HepG2 (cell line): Measurements from ENCODE around the gene ACTN3. TPM values are rescaled to one million over a fixed set of nuclear protein-coding genes. Genes with fewer than 3 reads are reported as not detected.

ENCODE experiments used
- ATAC-seq: fragments of 200-7000 bp; cut with Tn5 transposase; 3 replicates; pipeline ENCODE4 v1.9.1; 2020; ENCODE audit warnings: mild to moderate bottlenecking, moderate library complexity
- BruUV-seq: library from RNA; stranded (reverse); fragments of 400-500 nt; replicated peaks from 2 replicates; lab custom pipeline; 2021; lab: Mats Ljungman, UMichigan
- CTCF ChIA-PET: fragments of 300-600 bp; formaldehyde crosslinking; extraction: SDS; loops from one replicate; lab custom pipeline; 2021; ENCODE audit warnings: low total read pairs, inconsistent platforms, low intra/inter-chr PET ratio; lab: Yijun Ruan, JAX
- POLR2A ChIA-PET: fragments of 350-600 bp; sonication (Branson Sonifier 250); formaldehyde crosslinking; loops from one replicate; lab custom pipeline; 2020; ENCODE audit warnings: antibody characterized with exemption, inconsistent platforms; lab: Yijun Ruan, JAX
- DNase-seq: peaks from one replicate; pipeline ENCODE4 v3.0.0-alpha.2; 2015; ENCODE audit warnings: low spot score
- FAIRE-seq: peaks from 3 replicates; lab custom pipeline; 2011; peaks lifted over from hg19 to GRCh38; lab: Jason Lieb, UNC
- H2AFZ ChIP-seq: one replicate; pipeline ENCODE4 v1.6.1; 2011; ENCODE audit warnings: low read length, inconsistent platforms
- H3K27ac ChIP-seq: fragments of 300-600 bp; 3 replicates; pipeline ENCODE4 v1.8.0; 2011; ENCODE audit warnings: mixed run types, mild to moderate bottlenecking, mixed read lengths, low read length, inconsistent platforms; ENCODE audit not compliant: insufficient read depth; ENCODE audit errors: extremely low read length
- H3K27me3 ChIP-seq, 2 experiments: fragments of 200-600 bp in 1 of 2; 2 replicates in 1 of 2; 3 replicates in 1 of 2; pipeline versions ENCODE4 v1.6.0 to v1.8.0; 2011; ENCODE audit warnings: low read length in 2 of 2, mild to moderate bottlenecking in 2 of 2, moderate library complexity in 2 of 2, inconsistent platforms in 1 of 2; ENCODE audit not compliant: insufficient read depth in 2 of 2, control insufficient read depth in 1 of 2
- H3K36me3 ChIP-seq, 2 experiments: fragments of 200-600 bp in 1 of 2; replicated peaks in 1 of 2; 2 replicates in 1 of 2; 3 replicates in 1 of 2; pipeline versions ENCODE4 v1.5.1 to v1.8.0; 2011; ENCODE audit warnings: low read length in 2 of 2, inconsistent platforms in 1 of 2; ENCODE audit not compliant: insufficient read depth in 2 of 2, control insufficient read depth in 1 of 2
- H3K4me1 ChIP-seq: 2 replicates; pipeline ENCODE4 v1.5.1; 2012; ENCODE audit warnings: low read length, inconsistent platforms; ENCODE audit not compliant: insufficient read depth
- H3K4me2 ChIP-seq: 2 replicates; pipeline ENCODE4 v1.6.0; 2011; ENCODE audit warnings: low read depth, low read length, inconsistent platforms
- H3K4me3 ChIP-seq, 3 experiments: fragments of 200-600 bp in 1 of 3; sonication (generic), shearing (Covaris generic) in 1 of 3; replicated peaks in 1 of 3; 2 replicates each; pipeline ENCODE4 v1.5.1; 2011 to 2016; ENCODE audit warnings: low read length in 3 of 3, inconsistent platforms in 2 of 3, low read depth in 2 of 3, mild to moderate bottlenecking in 2 of 3, control low read depth in 1 of 3, mixed read lengths in 1 of 3; ENCODE audit not compliant: insufficient read depth in 1 of 3
- H3K79me2 ChIP-seq: one replicate; pipeline ENCODE4 v1.6.1; 2011; ENCODE audit warnings: low read length, inconsistent platforms; ENCODE audit not compliant: insufficient read depth
- H3K9ac ChIP-seq: 2 replicates; pipeline ENCODE4 v1.6.0; 2011; ENCODE audit warnings: mild to moderate bottlenecking, low read depth, low read length, inconsistent platforms; ENCODE audit not compliant: insufficient read depth
- H3K9me3 ChIP-seq: 2 replicates; pipeline ENCODE4 v1.5.1; 2012; ENCODE audit warnings: mild to moderate bottlenecking, low read length
- H4K20me1 ChIP-seq: 2 replicates; pipeline ENCODE4 v1.6.0; 2011; ENCODE audit warnings: inconsistent platforms, mild to moderate bottlenecking, low read length, moderate library complexity; ENCODE audit not compliant: insufficient read depth
- AGO1 ChIP-seq: fragments of 200-400 bp; formaldehyde crosslinking; IDR thresholded peaks from 2 replicates; pipeline ENCODE4 v1.6.1; 2017; ENCODE audit warnings: mild to moderate bottlenecking, low read depth, low read length, moderate library complexity; ENCODE audit not compliant: poor library complexity, severe bottlenecking
- FUBP1 ChIP-seq: sonication (generic); formaldehyde crosslinking; IDR thresholded peaks from 2 replicates; pipeline ENCODE4 v1.5.1; 2020; ENCODE audit warnings: missing genetic modification reagents, mild to moderate bottlenecking, borderline replicate concordance
- HNF4A ChIP-seq: sonication (generic); formaldehyde crosslinking; IDR thresholded peaks from 2 replicates; pipeline ENCODE4 v1.4.0; 2020; ENCODE audit warnings: missing genetic modification reagents
- JDP2 ChIP-seq: sonication (generic); formaldehyde crosslinking; IDR thresholded peaks from 2 replicates; pipeline ENCODE4 v1.8.1; 2022; ENCODE audit warnings: missing genetic modification reagents, borderline replicate concordance
- KLF16 ChIP-seq, 2 experiments: sonication (generic) in 1 of 2; formaldehyde crosslinking in 1 of 2; IDR thresholded peaks; 2 replicates each; pipeline versions ENCODE4 v1.6.1 to v1.8.0; 2016 to 2023; ENCODE audit warnings: missing genetic modification reagents in 2 of 2, missing compliant biosample characterization in 1 of 2
- SIX1 ChIP-seq: sonication (generic); formaldehyde crosslinking; IDR thresholded peaks from 2 replicates; pipeline ENCODE4 v1.4.0; 2020; ENCODE audit warnings: missing genetic modification reagents, borderline replicate concordance
- SMAD1 ChIP-seq: sonication (generic); formaldehyde crosslinking; IDR thresholded peaks from 2 replicates; pipeline ENCODE4 v1.4.0; 2020; ENCODE audit warnings: missing genetic modification reagents, low read depth, mild to moderate bottlenecking, borderline replicate concordance
- ZNF737 ChIP-seq: sonication (generic); formaldehyde crosslinking; IDR thresholded peaks from 2 replicates; pipeline ENCODE4 v1.5.0; 2020; ENCODE audit warnings: missing genetic modification reagents, mild to moderate bottlenecking, borderline replicate concordance
- ZNF790 ChIP-seq: sonication (generic); formaldehyde crosslinking; IDR thresholded peaks from 2 replicates; pipeline ENCODE4 v1.8.0; 2022; ENCODE audit warnings: missing genetic modification reagents, mild to moderate bottlenecking, borderline replicate concordance
- WGBS: methylation state at CpG from one replicate; pipeline ENCODE4 v1.1.6; 2017; ENCODE audit warnings: low lambda C conversion rate; 5-methylcytosine and 5-hydroxymethylcytosine counted together
- in situ Hi-C: cut with HindIII; loops from 2 replicates; pipeline ENCODE4 v1.10.0; 2017; ENCODE audit warnings: low pct_unique_long_range_greater_than_20kb; ENCODE audit not compliant: extremely low pct_ligation_motif_present
- intact Hi-C: fragments of 100-400 bp; cut with micrococcal nuclease; formaldehyde crosslinking; loops from one replicate; pipeline ENCODE4 v1.10.0; 2022; ENCODE audit not compliant: unreplicated experiment
- polyA plus RNA-seq, 8 experiments: library from polyadenylated mRNA; depleted of rRNA in 3 of 8; stranded (reverse) in 7 of 8; unstranded in 1 of 8; fragments of >200 nt; fragmentation: Illumina TruSeq in 4 of 8; extraction: Trizol in 4 of 8; gene quantifications; 2 replicates each; pipeline versions ENCODE4 v1.2.1 to v1.2.3, GENCODE V29; 2011 to 2016; ENCODE audit warnings: low read depth in 4 of 8, missing spikeins in 1 of 8, mixed read lengths in 1 of 8; ENCODE audit not compliant: insufficient read depth in 1 of 8
- total RNA-seq, 5 experiments: library from RNA; depleted of rRNA; stranded (reverse); fragments of >200 nt; fragmentation: Illumina TruSeq; extraction: Trizol; gene quantifications; 2 replicates each; pipeline ENCODE4 v1.2.3, GENCODE V29; 2016; ENCODE audit warnings: low read depth in 1 of 5
- TF ChIP-seq, protein P1 (sequence below): sonication (generic); IDR thresholded peaks from 2 replicates; pipeline ENCODE4 v1.6.1; 2016; ENCODE audit warnings: low read depth, borderline replicate concordance
- TF ChIP-seq, protein P2 (sequence below): sonication (generic); formaldehyde crosslinking; IDR thresholded peaks from 2 replicates; pipeline ENCODE4 v1.4.0; 2020; ENCODE audit warnings: missing genetic modification reagents
- TF ChIP-seq, protein P3 (sequence below): sonication (generic); formaldehyde crosslinking; IDR thresholded peaks from 2 replicates; pipeline ENCODE4 v1.4.0; 2020; ENCODE audit warnings: mild to moderate bottlenecking, missing genetic modification reagents

Gene ACTN3
- total and polyA plus RNA-seq, 2 of the 13 experiments (the other 11 are each of a cell fraction or from before 2014, with no cell fraction given): 0.04 to 0.09 TPM

DNA sequence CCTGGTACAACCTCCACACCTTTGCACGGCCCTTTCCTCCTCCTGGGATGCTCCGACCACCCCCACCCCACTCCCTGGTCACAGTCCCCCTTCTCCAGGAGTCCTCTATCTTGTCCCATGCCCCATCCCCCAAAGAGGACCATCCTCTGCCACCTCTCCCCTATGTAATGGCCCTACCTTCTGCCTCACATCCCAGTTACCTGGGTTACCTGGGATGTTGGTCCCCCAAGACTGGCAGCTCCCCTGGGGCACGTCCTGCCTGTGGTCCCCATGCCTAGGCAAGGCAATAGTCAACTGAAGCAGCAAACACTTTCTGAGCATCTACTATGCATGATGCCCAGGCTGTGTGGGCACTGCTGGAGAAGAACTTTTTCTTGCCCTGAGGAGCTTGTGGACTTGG lies 8.7 kb downstream of the ACTN3 start (continued):
- TF ChIP-seq HNF4A (CRISPR knock-in tag) (no peak), FUBP1 (CRISPR knock-in tag) (no peak), SIX1 (CRISPR knock-in tag) (no peak), JDP2 (CRISPR knock-in tag) (no peak)

DNA sequence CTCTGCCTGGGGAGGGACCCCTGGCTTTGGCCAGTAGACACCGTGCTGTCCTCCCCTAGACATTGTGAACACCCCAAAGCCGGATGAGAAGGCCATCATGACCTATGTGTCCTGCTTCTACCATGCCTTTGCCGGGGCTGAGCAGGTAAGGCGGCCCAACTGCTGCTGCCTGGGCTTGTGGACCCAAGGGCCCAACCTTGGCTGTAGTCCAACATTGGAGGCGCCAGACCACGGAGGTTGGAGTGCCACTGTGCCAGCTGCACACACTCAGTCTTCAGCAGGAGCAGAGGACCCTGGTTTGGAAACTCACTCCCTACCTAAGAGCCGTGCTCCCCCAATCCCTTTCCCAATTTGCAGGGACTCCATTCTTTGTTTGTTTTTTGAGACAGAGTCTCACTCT lies 9.4 kb downstream of the ACTN3 start:
- ATAC-seq (no peak), FAIRE-seq (no peak), DNase-seq (no peak)
- WGBS: 82% methylated on average over 1 of the region's 7 CpGs
- Histone ChIP-seq H3K9me3 (no peaks in the 10 kb centered on the region), H3K27me3 (peaks cover 2 to 42% of the 10 kb centered on the region in 2 experiments), H3K4me1 (peaks cover 6% of the 10 kb centered on the region), H3K4me2 (no peak overlapping the region), H3K4me3 (no peak overlapping the region), H2AFZ (no peak overlapping the region), H3K27ac (no peak overlapping the region), H3K79me2 (no peaks in the 10 kb centered on the region), H4K20me1 (no peaks in the 10 kb centered on the region), H3K36me3 (no peaks in the 10 kb centered on the region), H3K9ac (no peak overlapping the region)
- POLR2A ChIA-PET: no interaction called here
- BruUV-seq: no TSS peak
- intact Hi-C loops (no loop called here), in situ Hi-C loops (loop anchor here (25.0 kb wide), 1 partner anchor 281 kb away; the partner anchor contains the start of gene RCE1)
- CTCF ChIA-PET: no interaction called here
- TF ChIP-seq KLF16 (CRISPR knock-in tag; IDR thresholded peaks at IDR 0.05) (no peak), AGO1 (no peak), SMAD1 (no peak), ZNF790 (no peak), ZNF737 (CRISPR knock-in tag) (no peak)
- TF ChIP-seq, protein P1, sequence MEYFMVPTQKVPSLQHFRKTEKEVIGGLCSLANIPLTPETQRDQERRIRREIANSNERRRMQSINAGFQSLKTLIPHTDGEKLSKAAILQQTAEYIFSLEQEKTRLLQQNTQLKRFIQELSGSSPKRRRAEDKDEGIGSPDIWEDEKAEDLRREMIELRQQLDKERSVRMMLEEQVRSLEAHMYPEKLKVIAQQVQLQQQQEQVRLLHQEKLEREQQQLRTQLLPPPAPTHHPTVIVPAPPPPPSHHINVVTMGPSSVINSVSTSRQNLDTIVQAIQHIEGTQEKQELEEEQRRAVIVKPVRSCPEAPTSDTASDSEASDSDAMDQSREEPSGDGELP: no peak
- TF ChIP-seq, protein P2, sequence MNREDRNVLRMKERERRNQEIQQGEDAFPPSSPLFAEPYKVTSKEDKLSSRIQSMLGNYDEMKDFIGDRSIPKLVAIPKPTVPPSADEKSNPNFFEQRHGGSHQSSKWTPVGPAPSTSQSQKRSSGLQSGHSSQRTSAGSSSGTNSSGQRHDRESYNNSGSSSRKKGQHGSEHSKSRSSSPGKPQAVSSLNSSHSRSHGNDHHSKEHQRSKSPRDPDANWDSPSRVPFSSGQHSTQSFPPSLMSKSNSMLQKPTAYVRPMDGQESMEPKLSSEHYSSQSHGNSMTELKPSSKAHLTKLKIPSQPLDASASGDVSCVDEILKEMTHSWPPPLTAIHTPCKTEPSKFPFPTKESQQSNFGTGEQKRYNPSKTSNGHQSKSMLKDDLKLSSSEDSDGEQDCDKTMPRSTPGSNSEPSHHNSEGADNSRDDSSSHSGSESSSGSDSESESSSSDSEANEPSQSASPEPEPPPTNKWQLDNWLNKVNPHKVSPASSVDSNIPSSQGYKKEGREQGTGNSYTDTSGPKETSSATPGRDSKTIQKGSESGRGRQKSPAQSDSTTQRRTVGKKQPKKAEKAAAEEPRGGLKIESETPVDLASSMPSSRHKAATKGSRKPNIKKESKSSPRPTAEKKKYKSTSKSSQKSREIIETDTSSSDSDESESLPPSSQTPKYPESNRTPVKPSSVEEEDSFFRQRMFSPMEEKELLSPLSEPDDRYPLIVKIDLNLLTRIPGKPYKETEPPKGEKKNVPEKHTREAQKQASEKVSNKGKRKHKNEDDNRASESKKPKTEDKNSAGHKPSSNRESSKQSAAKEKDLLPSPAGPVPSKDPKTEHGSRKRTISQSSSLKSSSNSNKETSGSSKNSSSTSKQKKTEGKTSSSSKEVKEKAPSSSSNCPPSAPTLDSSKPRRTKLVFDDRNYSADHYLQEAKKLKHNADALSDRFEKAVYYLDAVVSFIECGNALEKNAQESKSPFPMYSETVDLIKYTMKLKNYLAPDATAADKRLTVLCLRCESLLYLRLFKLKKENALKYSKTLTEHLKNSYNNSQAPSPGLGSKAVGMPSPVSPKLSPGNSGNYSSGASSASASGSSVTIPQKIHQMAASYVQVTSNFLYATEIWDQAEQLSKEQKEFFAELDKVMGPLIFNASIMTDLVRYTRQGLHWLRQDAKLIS: no peak
- TF ChIP-seq, protein P3, sequence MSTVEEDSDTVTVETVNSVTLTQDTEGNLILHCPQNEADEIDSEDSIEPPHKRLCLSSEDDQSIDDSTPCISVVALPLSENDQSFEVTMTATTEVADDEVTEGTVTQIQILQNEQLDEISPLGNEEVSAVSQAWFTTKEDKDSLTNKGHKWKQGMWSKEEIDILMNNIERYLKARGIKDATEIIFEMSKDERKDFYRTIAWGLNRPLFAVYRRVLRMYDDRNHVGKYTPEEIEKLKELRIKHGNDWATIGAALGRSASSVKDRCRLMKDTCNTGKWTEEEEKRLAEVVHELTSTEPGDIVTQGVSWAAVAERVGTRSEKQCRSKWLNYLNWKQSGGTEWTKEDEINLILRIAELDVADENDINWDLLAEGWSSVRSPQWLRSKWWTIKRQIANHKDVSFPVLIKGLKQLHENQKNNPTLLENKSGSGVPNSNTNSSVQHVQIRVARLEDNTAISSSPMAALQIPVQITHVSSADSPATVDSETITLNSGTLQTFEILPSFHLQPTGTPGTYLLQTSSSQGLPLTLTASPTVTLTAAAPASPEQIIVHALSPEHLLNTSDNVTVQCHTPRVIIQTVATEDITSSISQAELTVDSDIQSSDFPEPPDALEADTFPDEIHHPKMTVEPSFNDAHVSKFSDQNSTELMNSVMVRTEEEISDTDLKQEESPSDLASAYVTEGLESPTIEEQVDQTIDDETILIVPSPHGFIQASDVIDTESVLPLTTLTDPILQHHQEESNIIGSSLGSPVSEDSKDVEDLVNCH (CRISPR knock-in tag): no peak
